GM19397 (cell line): Measurements from ENCODE around the gene FAM120AOS.
"Not testable (repeated sequence)": the region's sequence is repeated elsewhere in the genome, so short reads cannot be mapped to it uniquely, and the experiment has no call there.

Source experiments
- ATAC-seq: cut with Tn5 transposase; IDR thresholded peaks from one replicate; pipeline ENCODE4 v1.9.1; 2021; ENCODE audit warnings: mild to moderate bottlenecking, moderate library complexity; ENCODE audit not compliant: unreplicated experiment

FAM120AOS gene

GRCh38 chr9:93440896-93441580 lies 12.3 kb downstream of the FAM120AOS start:
- ATAC-seq = no peak

GRCh38 chr9:93439301-93439700 lies 14.1 kb downstream of the FAM120AOS start:
- not testable (repeated sequence) for ATAC-seq

- no peak for ATAC-seq
Observed at GRCh38 chr9:93437996-93438395, 15.4 kb downstream of the FAM120AOS start.

- no peak for ATAC-seq
Observed at GRCh38 chr9:93436655-93437407, 16.6 kb downstream of the FAM120AOS start.

- ATAC-seq = no peak
Observed at GRCh38 chr9:93436218-93436617, 17.2 kb downstream of the FAM120AOS start.

- ATAC-seq = no peak
Observed at GRCh38 chr9:93435386-93435785, 18.0 kb downstream of the FAM120AOS start.

- ATAC-seq = no peak
Observed at GRCh38 chr9:93434056-93434455, 19.3 kb downstream of the FAM120AOS start.

- ATAC-seq = no peak
Observed at GRCh38 chr9:93432964-93433363, 20.4 kb downstream of the FAM120AOS start.

GRCh38 chr9:93431539-93432105 lies 21.8 kb downstream of the FAM120AOS start:
- ATAC-seq = no peak

GRCh38 chr9:93427655-93428379 lies 25.6 kb downstream of the FAM120AOS start:
- no peak for ATAC-seq

GRCh38 chr9:93422977-93423616 lies 30.3 kb downstream of the FAM120AOS start:
- no peak for ATAC-seq

GRCh38 chr9:93419023-93419422 lies 34.4 kb downstream of the FAM120AOS start:
- ATAC-seq = no peak

- ATAC-seq = no peak
Observed at GRCh38 chr9:93417538-93417937, 35.8 kb downstream of the FAM120AOS start.

- no peak for ATAC-seq
Observed at GRCh38 chr9:93416530-93417235, 36.7 kb downstream of the FAM120AOS start.

- no peak for ATAC-seq
Observed at GRCh38 chr9:93415176-93415690, 38.1 kb downstream of the FAM120AOS start.

- no peak for ATAC-seq
Observed at GRCh38 chr9:93413530-93413929, 39.9 kb downstream of the FAM120AOS start.

GRCh38 chr9:93406371-93406770 lies 47.0 kb downstream of the FAM120AOS start:
- no peak for ATAC-seq

- ATAC-seq = no peak
Observed at GRCh38 chr9:93398471-93398870, 54.9 kb downstream of the FAM120AOS start.

- no peak for ATAC-seq
Observed at GRCh38 chr9:93397661-93398373, 55.6 kb downstream of the FAM120AOS start.
